Renal cortex interstitium (tissue), 11 donors: ENCODE results near the gene PCDH10. TPM values are rescaled to one million over a fixed set of nuclear protein-coding genes. Genes with fewer than 3 reads are reported as not detected.

Source experiments
- DNase-seq, 11 donors: peaks; one replicate each; pipeline ENCODE4 v3.0.0-alpha.2; 2013; ENCODE audit warnings: low read depth in 9 of 11, low spot score in 4 of 11; ENCODE audit errors: extremely low read depth in 1 of 11
- polyA plus RNA-seq, 3 donors: library from polyadenylated mRNA; unstranded; fragments of 120-200 nt; gene quantifications; one replicate each; pipeline ENCODE4 v1.2.1, GENCODE V29; 2013; ENCODE audit not compliant: insufficient read length in 3 of 3

PCDH10 gene
- polyA plus RNA-seq, 3 donors = 4.6 to 5.8 (median 5.4) TPM

GRCh38 chr4:133147286-133147821, 1.7 kb upstream of the PCDH10 start:
- peak in 1 of 11 donors; percentile 8 for DNase-seq

GRCh38 chr4:133147921-133148689, 989 bp upstream of the PCDH10 start:
- DNase-seq = peak in 3 of 11 donors; percentile 15 to 25 (median 15)

- DNase-seq = no peak
These were observed 236 bp downstream of the PCDH10 start for GRCh38 chr4:133149364-133149695.

- peak in 1 of 11 donors; percentile 8 for DNase-seq
These were observed 908 bp downstream of the PCDH10 start for GRCh38 chr4:133149932-133150471.

- peak in 2 of 11 donors; percentile 11 to 17 for DNase-seq
These were observed 1.6 kb downstream of the PCDH10 start for GRCh38 chr4:133150486-133151340.

GRCh38 chr4:133151341-133151690, 2.2 kb downstream of the PCDH10 start:
- DNase-seq = peak in 1 of 11 donors; percentile 12

- peak in 2 of 11 donors; percentile 8 to 25 for DNase-seq
These were observed 2.7 kb downstream of the PCDH10 start for GRCh38 chr4:133151691-133152329.

GRCh38 chr4:133152330-133152821, 3.3 kb downstream of the PCDH10 start:
- peak in 2 of 11 donors; percentile 8 to 13 for DNase-seq

- DNase-seq = peak in 2 of 11 donors; percentile 8 to 24
These were observed 3.9 kb downstream of the PCDH10 start for GRCh38 chr4:133152831-133153481.

- DNase-seq = peak in 2 of 11 donors; percentile 15 to 32
These were observed 5.6 kb downstream of the PCDH10 start for GRCh38 chr4:133154725-133155124.

- DNase-seq = peak in 1 of 11 donors; percentile 8
These were observed 7.0 kb downstream of the PCDH10 start for GRCh38 chr4:133156096-133156495.

- DNase-seq = no peak
These were observed 7.5 kb downstream of the PCDH10 start for GRCh38 chr4:133156556-133156955.

- DNase-seq = no peak
These were observed 8.5 kb downstream of the PCDH10 start for GRCh38 chr4:133157460-133158160.

GRCh38 chr4:133160853-133161252, 11.8 kb downstream of the PCDH10 start:
- DNase-seq = no peak

- DNase-seq = no peak
These were observed 12.6 kb downstream of the PCDH10 start for GRCh38 chr4:133161570-133162295.

- no peak for DNase-seq
These were observed 13.8 kb downstream of the PCDH10 start for GRCh38 chr4:133162941-133163340.

GRCh38 chr4:133178956-133179355, 29.9 kb downstream of the PCDH10 start:
- no peak for DNase-seq
